MM.1S (cell line): Measurements from ENCODE around the gene ZFYVE21.

Experiments used
- DNase-seq: peaks from one replicate; pipeline ENCODE4 v3.0.0-alpha.2; 2015
- H2AFZ ChIP-seq: fragments of 300-600 bp; sonication (generic); 2 replicates; pipeline ENCODE4 v1.6.0; 2016; ENCODE audit warnings: antibody characterized with exemption, low read length
- H3F3A ChIP-seq: fragments of 300-600 bp; sonication (generic); 2 replicates; pipeline ENCODE4 v1.6.1; 2016; ENCODE audit warnings: mild to moderate bottlenecking, antibody characterized with exemption, low read length, moderate library complexity, mixed read lengths; ENCODE audit not compliant: insufficient read depth
- H3K27ac ChIP-seq: fragments of 300-600 bp; sonication (generic); 2 replicates; pipeline ENCODE4 v1.5.1; 2016; ENCODE audit warnings: mild to moderate bottlenecking, low read length
- H3K27me3 ChIP-seq: fragments of 300-600 bp; sonication (generic); replicated peaks from 2 replicates; pipeline ENCODE4 v1.6.0; 2016; ENCODE audit warnings: low read length; ENCODE audit not compliant: insufficient read depth
- H3K36me3 ChIP-seq: fragments of 300-600 bp; sonication (generic); replicated peaks from 2 replicates; pipeline ENCODE4 v1.6.1; 2016; ENCODE audit warnings: mild to moderate bottlenecking, low read length, mixed read lengths; ENCODE audit not compliant: insufficient read depth
- H3K4me1 ChIP-seq: fragments of 300-600 bp; sonication (generic); 2 replicates; pipeline ENCODE4 v1.6.1; 2016; ENCODE audit warnings: low read length, mixed read lengths
- H3K4me2 ChIP-seq: fragments of 300-600 bp; sonication (generic); 2 replicates; pipeline ENCODE4 v1.6.0; 2016; ENCODE audit warnings: low read depth, low read length
- H3K4me3 ChIP-seq: fragments of 300-600 bp; sonication (generic); 2 replicates; pipeline ENCODE4 v1.5.1; 2016; ENCODE audit warnings: low read length, mixed read lengths
- H3K79me2 ChIP-seq: fragments of 300-600 bp; sonication (generic); 2 replicates; pipeline ENCODE4 v1.6.1; 2016; ENCODE audit warnings: mixed run types, low read length, mixed read lengths
- H3K9ac ChIP-seq: fragments of 300-600 bp; sonication (generic); 2 replicates; pipeline ENCODE4 v1.6.1; 2016; ENCODE audit warnings: low read length, mixed read lengths
- H3K9me2 ChIP-seq: fragments of 300-600 bp; sonication (generic); replicated peaks from 2 replicates; pipeline ENCODE4 v1.6.1; 2016; ENCODE audit warnings: mild to moderate bottlenecking, low read length, mixed read lengths; ENCODE audit not compliant: insufficient read depth
- H3K9me3 ChIP-seq: fragments of 300-600 bp; sonication (generic); replicated peaks from 2 replicates; pipeline ENCODE4 v1.6.1; 2016; ENCODE audit warnings: mild to moderate bottlenecking, low read length, mixed read lengths; ENCODE audit not compliant: insufficient read depth
- H4K20me1 ChIP-seq: fragments of 300-600 bp; sonication (generic); 2 replicates; pipeline ENCODE4 v1.6.1; 2016; ENCODE audit warnings: mild to moderate bottlenecking, low read length, moderate library complexity, mixed read lengths; ENCODE audit not compliant: insufficient read depth
- EZH2 ChIP-seq: fragments of 300-600 bp; sonication (generic); optimal IDR thresholded peaks from 2 replicates; pipeline ENCODE3; 2017; ENCODE audit warnings: low read depth, mild to moderate bottlenecking, antibody characterized with exemption, low read length, mixed read lengths
- EZH2phosphoT487 ChIP-seq: fragments of 300-600 bp; sonication (generic); IDR thresholded peaks from 2 replicates; pipeline ENCODE4 v1.6.1; 2018; ENCODE audit warnings: antibody characterized with exemption, low read length
- TF ChIP-seq, protein P1 (sequence below): fragments of 300-600 bp; sonication (generic); IDR thresholded peaks from 2 replicates; pipeline ENCODE4 v1.5.1; 2016; ENCODE audit warnings: antibody characterized with exemption, low read length, mixed read lengths

ZFYVE21 gene

DNA sequence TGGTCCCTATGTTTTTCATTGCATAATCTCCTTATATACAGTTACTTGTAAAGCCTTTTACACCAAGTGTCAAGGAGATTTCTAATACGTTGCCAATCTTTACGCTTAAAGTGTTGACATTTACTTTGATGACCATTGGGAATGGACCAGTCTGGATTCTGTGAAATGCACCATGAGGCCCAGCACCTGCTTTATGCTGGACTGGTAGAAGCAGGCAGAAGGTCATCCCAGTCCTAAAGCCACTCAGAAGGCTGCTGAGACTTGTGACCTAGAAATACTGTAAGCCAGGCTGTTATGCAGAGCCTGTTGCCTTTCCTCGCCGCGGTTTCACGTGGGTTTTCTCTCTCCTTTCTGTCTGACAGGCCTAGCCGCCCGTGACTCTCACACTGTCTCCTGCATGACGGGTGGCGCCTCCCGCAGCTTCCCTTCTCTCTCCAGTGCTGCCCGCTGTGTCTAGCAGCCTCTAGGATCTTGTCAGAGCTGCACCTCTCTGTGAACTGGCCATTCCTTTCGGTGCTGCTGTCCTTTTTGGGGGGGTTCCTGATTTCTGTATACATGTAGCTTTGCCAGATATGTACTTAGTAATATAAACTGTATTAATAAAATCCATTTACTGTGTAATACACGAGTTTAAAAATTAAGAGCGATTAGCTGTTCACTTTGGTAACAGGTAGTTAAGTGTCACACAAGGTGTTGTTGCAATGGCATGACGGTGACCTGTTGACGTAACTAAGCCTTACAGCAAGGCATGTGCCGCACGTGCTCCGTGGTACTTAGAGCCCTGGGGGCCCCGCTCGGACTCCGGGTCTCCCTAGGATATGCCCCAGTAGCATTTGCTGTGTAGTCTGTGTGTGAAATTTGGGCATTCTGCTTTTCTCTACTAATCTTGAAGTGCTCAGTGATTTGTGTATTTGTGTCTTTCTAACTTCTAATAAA lies 30.1 kb upstream of the ZFYVE21 start:
- TF ChIP-seq EZH2phosphoT487, result no peak
- TF ChIP-seq, protein P1, sequence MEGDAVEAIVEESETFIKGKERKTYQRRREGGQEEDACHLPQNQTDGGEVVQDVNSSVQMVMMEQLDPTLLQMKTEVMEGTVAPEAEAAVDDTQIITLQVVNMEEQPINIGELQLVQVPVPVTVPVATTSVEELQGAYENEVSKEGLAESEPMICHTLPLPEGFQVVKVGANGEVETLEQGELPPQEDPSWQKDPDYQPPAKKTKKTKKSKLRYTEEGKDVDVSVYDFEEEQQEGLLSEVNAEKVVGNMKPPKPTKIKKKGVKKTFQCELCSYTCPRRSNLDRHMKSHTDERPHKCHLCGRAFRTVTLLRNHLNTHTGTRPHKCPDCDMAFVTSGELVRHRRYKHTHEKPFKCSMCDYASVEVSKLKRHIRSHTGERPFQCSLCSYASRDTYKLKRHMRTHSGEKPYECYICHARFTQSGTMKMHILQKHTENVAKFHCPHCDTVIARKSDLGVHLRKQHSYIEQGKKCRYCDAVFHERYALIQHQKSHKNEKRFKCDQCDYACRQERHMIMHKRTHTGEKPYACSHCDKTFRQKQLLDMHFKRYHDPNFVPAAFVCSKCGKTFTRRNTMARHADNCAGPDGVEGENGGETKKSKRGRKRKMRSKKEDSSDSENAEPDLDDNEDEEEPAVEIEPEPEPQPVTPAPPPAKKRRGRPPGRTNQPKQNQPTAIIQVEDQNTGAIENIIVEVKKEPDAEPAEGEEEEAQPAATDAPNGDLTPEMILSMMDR, result no peak
- TF ChIP-seq EZH2, result no peak
- Histone ChIP-seq H3K4me2 (no peak overlapping the region), H3K79me2 (no peaks in the 10 kb centered on the region), H3K27me3 (no peaks in the 10 kb centered on the region), H3K9me3 (no peaks in the 10 kb centered on the region), H3F3A (no peaks in the 10 kb centered on the region), H4K20me1 (no peaks in the 10 kb centered on the region), H3K9me2 (no peaks in the 10 kb centered on the region), H3K36me3 (no peaks in the 10 kb centered on the region), H3K27ac (no peak overlapping the region), H3K4me1 (no peaks in the 10 kb centered on the region), H3K9ac (no peak overlapping the region), H2AFZ (no peak overlapping the region), H3K4me3 (no peak overlapping the region)
- no peak for DNase-seq

GRCh38 chr14:103686831-103687485 lies 28.7 kb upstream of the ZFYVE21 start:
- Histone ChIP-seq H3K4me1 (no peaks in the 10 kb centered on the region), H3K4me3 (no peak overlapping the region), H2AFZ (no peak overlapping the region), H3K9me3 (no peaks in the 10 kb centered on the region), H3K27me3 (no peaks in the 10 kb centered on the region), H3K36me3 (no peaks in the 10 kb centered on the region), H3K4me2 (no peak overlapping the region), H3K27ac (no peak overlapping the region), H3K9ac (no peak overlapping the region), H4K20me1 (no peaks in the 10 kb centered on the region), H3K79me2 (no peaks in the 10 kb centered on the region), H3K9me2 (no peaks in the 10 kb centered on the region), H3F3A (no peaks in the 10 kb centered on the region)
- TF ChIP-seq EZH2, result no peak
- TF ChIP-seq EZH2phosphoT487, result no peak
- TF ChIP-seq, protein P1, result no peak
- no peak for DNase-seq

DNA sequence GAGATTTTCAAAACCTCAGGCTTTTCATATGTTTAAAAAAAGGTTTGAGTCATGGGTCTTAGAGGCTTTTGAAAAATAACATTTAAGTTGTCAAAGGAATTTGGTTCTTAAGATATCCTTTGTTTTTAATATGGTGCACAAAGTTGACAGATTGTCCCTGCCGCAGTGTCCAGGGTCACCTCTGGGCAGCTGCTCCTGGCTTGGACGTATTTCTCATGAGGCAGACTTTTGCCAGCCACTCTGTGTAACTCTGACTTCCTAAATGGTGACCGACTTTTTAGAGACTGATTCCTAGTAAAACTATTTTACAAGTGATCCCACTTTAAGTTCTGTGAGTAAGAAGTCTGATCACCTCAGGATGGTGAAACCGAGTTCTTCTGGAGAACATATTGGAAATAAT lies 27.9 kb upstream of the ZFYVE21 start:
- Histone ChIP-seq H3K27ac (no peak overlapping the region), H3K4me2 (no peak overlapping the region), H3K4me3 (no peak overlapping the region), H3F3A (no peaks in the 10 kb centered on the region), H3K36me3 (no peaks in the 10 kb centered on the region), H3K9me3 (no peaks in the 10 kb centered on the region), H3K9me2 (no peaks in the 10 kb centered on the region), H3K27me3 (no peaks in the 10 kb centered on the region), H3K4me1 (no peaks in the 10 kb centered on the region), H4K20me1 (no peaks in the 10 kb centered on the region), H3K79me2 (no peaks in the 10 kb centered on the region), H3K9ac (no peak overlapping the region), H2AFZ (no peak overlapping the region)
- DNase-seq, result no peak
- TF ChIP-seq EZH2phosphoT487 (no peak), EZH2 (no peak)
- TF ChIP-seq, protein P1, result no peak
